ENCODE measurements around the gene DSPP. TPM values are rescaled to one million over a fixed set of nuclear protein-coding genes. Genes with fewer than 3 reads are reported as not detected.
A peak's percentile ranks its signal among the peaks of the same experiment; 100 is the strongest.
"Not testable (repeated sequence)": the region's sequence is repeated elsewhere in the genome, so short reads cannot be mapped to it uniquely, and the experiment has no call there.

DSPP gene
- not detected in 2 replicates for total RNA-seq (2012; rRNA removed)

GRCh38 chr4:87608229-87608628 is at the start of gene DSPP:
Gene DSPP, plus strand, starts transcription at chr4:87608529. Its CDS starts 2,380 bp downstream, at chr4:87610909.
- Histone ChIP-seq H3K9ac (ENCODE audit: low read depth, low read length) (no peak within 1 kb of the TSS), H3K4me3 (ENCODE audit: low read length) (no peak within 1 kb of the TSS), H3K36me3 (ENCODE audit: insufficient read depth, low read length) (no peaks in the 10 kb centered on the region), H3K4me2 (ENCODE audit: low read length) (no peak within 1 kb of the TSS), H3K27me3 (ENCODE audit: control insufficient read depth, insufficient read depth, low read length) (peaks cover 3% of the 10 kb centered on the region), H3K4me1 (ENCODE audit: control insufficient read depth, insufficient read depth, low read length) (no peaks in the 10 kb centered on the region), H3K9me3 (replicated peaks; ENCODE audit: low read length) (no peaks in the 10 kb centered on the region)

DNA sequence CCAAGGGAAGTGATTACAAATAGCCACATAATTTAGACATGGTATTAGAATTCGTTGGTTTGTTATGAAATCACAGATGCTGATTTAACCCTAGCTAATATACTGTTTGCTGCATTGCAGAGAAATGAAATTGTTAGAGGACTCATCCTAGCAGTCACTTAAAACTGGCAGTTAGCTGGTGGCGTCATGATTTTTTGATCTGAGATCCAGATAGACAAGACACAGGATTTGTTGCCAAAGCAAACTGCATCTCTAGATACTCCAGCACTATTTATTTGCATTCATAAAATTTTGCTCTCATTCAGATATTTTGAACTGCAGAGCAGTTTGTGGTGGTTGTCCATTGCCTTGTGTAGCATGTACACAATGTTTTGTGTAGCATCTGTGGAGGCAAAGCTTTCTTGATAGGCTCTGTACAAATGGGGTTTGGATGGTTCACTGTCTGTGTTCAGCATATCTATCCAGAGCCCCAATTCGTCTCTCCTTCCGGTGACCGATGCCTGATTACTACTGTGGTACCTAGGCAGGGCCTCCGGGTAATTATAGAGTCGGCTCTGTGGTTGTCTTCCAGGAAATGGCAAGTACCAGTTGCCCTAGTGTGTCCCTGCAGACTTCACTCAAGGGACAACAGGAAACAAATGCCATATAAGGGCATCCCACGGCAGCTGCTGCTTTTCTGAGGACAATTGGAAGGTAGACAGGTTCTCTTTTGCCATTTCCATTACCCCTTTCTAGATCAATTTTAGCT is 49.1 kb upstream of the DSPP start:
- Histone ChIP-seq H3K27me3 (ENCODE audit: control insufficient read depth, insufficient read depth, low read length) (no peaks in the 10 kb centered on the region), H3K9ac (ENCODE audit: low read depth, low read length) (no peak overlapping the region), H3K4me1 (ENCODE audit: control insufficient read depth, insufficient read depth, low read length) (peaks cover 16% of the 10 kb centered on the region), H3K36me3 (ENCODE audit: insufficient read depth, low read length) (no peaks in the 10 kb centered on the region), H3K9me3 (replicated peaks; ENCODE audit: low read length) (no peaks in the 10 kb centered on the region), H3K4me3 (ENCODE audit: low read length) (no peak overlapping the region), H3K4me2 (ENCODE audit: low read length) (no peak overlapping the region)

DNA sequence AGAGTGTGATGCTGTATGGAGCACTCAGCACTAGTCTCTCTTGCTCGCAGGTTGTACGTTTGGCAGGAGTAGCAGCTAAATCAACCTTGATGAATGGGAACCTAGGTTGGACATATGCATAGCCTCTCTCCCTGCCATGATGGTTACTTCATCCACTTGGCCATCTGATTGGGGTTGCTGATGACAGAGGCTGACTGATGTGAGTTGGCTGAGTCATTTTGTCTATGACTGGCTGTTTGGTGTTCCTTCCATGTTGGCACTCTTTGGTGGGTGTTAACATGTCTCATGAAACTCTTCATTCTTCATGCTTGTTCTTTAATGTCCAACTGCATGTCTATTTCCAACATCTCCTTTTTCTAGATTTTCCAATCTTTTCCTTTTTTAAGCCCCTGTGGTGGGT is 47.5 kb upstream of the DSPP start:
- Histone ChIP-seq H3K27me3 (ENCODE audit: control insufficient read depth, insufficient read depth, low read length) (no peaks in the 10 kb centered on the region), H3K4me2 (ENCODE audit: low read length) (no peak overlapping the region), H3K4me1 (ENCODE audit: control insufficient read depth, insufficient read depth, low read length) (peaks cover 11% of the 10 kb centered on the region), H3K9me3 (replicated peaks; ENCODE audit: low read length) (no peaks in the 10 kb centered on the region), H3K4me3 (ENCODE audit: low read length) (no peak overlapping the region), H3K36me3 (ENCODE audit: insufficient read depth, low read length) (no peaks in the 10 kb centered on the region), H3K9ac (ENCODE audit: low read depth, low read length) (no peak overlapping the region)

DNA sequence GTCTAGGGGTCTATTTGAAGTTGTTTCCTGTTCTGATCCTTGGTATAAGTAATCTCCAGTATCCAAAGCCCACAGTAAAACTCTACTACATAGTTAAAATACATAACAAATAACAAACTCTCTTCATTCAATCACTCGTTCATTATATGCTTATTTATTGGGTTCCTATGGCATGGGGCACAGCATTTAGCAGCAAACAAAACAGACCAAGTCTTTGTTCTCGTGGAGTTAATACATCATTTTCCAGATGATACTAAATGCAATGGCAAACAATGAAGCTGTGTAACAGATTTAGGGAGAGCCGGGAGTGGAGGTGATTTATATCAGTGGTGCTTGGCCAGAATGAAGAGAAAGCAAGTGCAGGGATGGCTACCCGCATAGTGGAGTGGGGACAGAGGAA is 42.6 kb upstream of the DSPP start:
- H3K4me2 ChIP-seq (ENCODE audit: low read length): no peak overlapping the region
- no peaks in the 10 kb centered on the region for H3K36me3 ChIP-seq (ENCODE audit: insufficient read depth, low read length)
- H3K9me3 ChIP-seq (replicated peaks; ENCODE audit: low read length): no peaks in the 10 kb centered on the region
- H3K27me3 ChIP-seq (ENCODE audit: control insufficient read depth, insufficient read depth, low read length): no peaks in the 10 kb centered on the region
- H3K9ac ChIP-seq (ENCODE audit: low read depth, low read length): no peak overlapping the region
- H3K4me3 ChIP-seq (ENCODE audit: low read length): no peak overlapping the region
- no peaks in the 10 kb centered on the region for H3K4me1 ChIP-seq (ENCODE audit: control insufficient read depth, insufficient read depth, low read length)

DNA sequence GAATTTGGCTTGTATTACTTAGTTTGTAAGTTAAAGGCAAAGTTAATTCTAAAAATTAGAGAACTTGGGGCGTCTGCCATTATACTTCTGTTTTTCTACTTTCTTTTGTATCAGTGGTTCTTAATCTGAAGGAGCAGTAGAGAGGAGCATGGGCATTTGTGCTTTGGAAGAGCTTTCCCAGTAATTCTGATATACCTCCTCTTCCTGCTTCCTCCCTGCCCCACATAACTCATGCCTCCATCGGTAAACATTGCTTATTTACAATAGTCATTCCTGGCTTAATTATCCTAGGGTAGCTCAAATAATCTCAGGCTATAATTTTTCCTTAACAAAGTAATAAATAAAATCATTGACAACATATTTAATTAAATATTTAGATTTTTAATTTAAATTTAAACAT is 42.1 kb upstream of the DSPP start:
- Histone ChIP-seq H3K4me2 (ENCODE audit: low read length) (no peak overlapping the region), H3K4me1 (ENCODE audit: control insufficient read depth, insufficient read depth, low read length) (no peaks in the 10 kb centered on the region), H3K4me3 (ENCODE audit: low read length) (no peak overlapping the region), H3K27me3 (ENCODE audit: control insufficient read depth, insufficient read depth, low read length) (no peaks in the 10 kb centered on the region), H3K36me3 (ENCODE audit: insufficient read depth, low read length) (no peaks in the 10 kb centered on the region), H3K9me3 (replicated peaks; ENCODE audit: low read length) (no peaks in the 10 kb centered on the region), H3K9ac (ENCODE audit: low read depth, low read length) (no peak overlapping the region)

GRCh38 chr4:87567191-87567590 is 41.1 kb upstream of the DSPP start:
- Histone ChIP-seq H3K36me3 (ENCODE audit: insufficient read depth, low read length) (no peaks in the 10 kb centered on the region), H3K9ac (ENCODE audit: low read depth, low read length) (no peak overlapping the region), H3K4me3 (ENCODE audit: low read length) (no peak overlapping the region), H3K4me1 (ENCODE audit: control insufficient read depth, insufficient read depth, low read length) (no peaks in the 10 kb centered on the region), H3K4me2 (ENCODE audit: low read length) (peak overlapping the region; percentile 39), H3K9me3 (replicated peaks; ENCODE audit: low read length) (no peaks in the 10 kb centered on the region), H3K27me3 (ENCODE audit: control insufficient read depth, insufficient read depth, low read length) (no peaks in the 10 kb centered on the region)

DNA sequence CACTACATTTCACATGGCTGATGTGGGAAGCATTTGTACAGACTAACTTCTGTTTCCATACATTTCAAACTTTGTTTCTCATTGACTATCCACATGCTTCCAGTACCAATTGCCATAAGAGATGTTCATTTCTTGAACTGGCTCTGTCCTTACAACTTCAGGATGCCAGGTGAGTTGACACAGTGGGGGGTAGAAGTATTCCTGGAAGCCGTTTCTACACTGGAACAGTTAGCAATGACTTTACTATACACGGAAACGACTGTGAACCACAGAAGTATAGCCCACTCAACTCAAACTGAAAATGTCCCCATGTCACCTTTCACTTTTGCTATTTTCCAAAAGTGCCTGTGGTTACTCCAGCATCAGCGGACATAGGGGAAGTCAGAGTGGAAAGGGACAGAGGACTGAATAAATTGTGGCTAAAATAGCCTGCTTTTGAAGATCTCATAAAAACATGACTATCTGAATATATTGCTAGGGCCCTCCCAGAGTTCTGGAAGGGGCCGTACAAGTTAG is 38.0 kb upstream of the DSPP start:
- Histone ChIP-seq H3K4me2 (ENCODE audit: low read length) (no peak overlapping the region), H3K4me1 (ENCODE audit: control insufficient read depth, insufficient read depth, low read length) (no peaks in the 10 kb centered on the region), H3K4me3 (ENCODE audit: low read length) (no peak overlapping the region), H3K36me3 (ENCODE audit: insufficient read depth, low read length) (no peaks in the 10 kb centered on the region), H3K9me3 (replicated peaks; ENCODE audit: low read length) (no peaks in the 10 kb centered on the region), H3K27me3 (ENCODE audit: control insufficient read depth, insufficient read depth, low read length) (no peaks in the 10 kb centered on the region), H3K9ac (ENCODE audit: low read depth, low read length) (no peak overlapping the region)

- H3K9me3 ChIP-seq (replicated peaks; ENCODE audit: low read length); H3K36me3 ChIP-seq (ENCODE audit: insufficient read depth, low read length); H3K4me3 ChIP-seq (ENCODE audit: low read length); H3K9ac ChIP-seq (ENCODE audit: low read depth, low read length); H3K4me2 ChIP-seq (ENCODE audit: low read length); H3K27me3 ChIP-seq (ENCODE audit: control insufficient read depth, insufficient read depth, low read length); H3K4me1 ChIP-seq (ENCODE audit: control insufficient read depth, insufficient read depth, low read length): not testable (repeated sequence)
These were observed 34.0 kb upstream of the DSPP start for GRCh38 chr4:87574376-87574775.

GRCh38 chr4:87574996-87575395 is 33.3 kb upstream of the DSPP start:
- H3K4me3 ChIP-seq (ENCODE audit: low read length): no peak overlapping the region
- no peaks in the 10 kb centered on the region for H3K9me3 ChIP-seq (replicated peaks; ENCODE audit: low read length)
- H3K4me1 ChIP-seq (ENCODE audit: control insufficient read depth, insufficient read depth, low read length): no peaks in the 10 kb centered on the region
- no peaks in the 10 kb centered on the region for H3K36me3 ChIP-seq (ENCODE audit: insufficient read depth, low read length)
- H3K9ac ChIP-seq (ENCODE audit: low read depth, low read length): no peak overlapping the region
- no peak overlapping the region for H3K4me2 ChIP-seq (ENCODE audit: low read length)
- H3K27me3 ChIP-seq (ENCODE audit: control insufficient read depth, insufficient read depth, low read length): no peaks in the 10 kb centered on the region

DNA sequence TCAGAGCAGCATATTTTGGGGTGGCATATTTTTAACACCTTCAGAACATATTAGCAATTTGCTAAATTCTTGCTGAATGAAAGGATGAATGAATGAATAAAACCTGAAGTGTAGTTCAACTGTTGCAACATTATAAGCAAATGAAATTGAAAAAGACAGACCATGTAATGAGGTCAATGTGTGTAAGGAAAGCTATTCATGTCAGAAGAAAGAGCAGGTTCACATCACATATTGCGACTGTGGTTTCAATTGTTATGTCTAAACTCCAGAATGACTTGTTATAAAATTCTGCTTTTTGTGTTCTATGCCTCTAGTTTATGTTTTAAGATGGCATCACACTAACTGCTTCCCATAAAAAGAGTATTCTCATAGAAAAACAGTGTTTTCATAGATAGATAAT is 32.9 kb upstream of the DSPP start:
- Histone ChIP-seq H3K9ac (ENCODE audit: low read depth, low read length) (no peak overlapping the region), H3K36me3 (ENCODE audit: insufficient read depth, low read length) (no peaks in the 10 kb centered on the region), H3K4me2 (ENCODE audit: low read length) (no peak overlapping the region), H3K9me3 (replicated peaks; ENCODE audit: low read length) (no peaks in the 10 kb centered on the region), H3K4me3 (ENCODE audit: low read length) (no peak overlapping the region), H3K4me1 (ENCODE audit: control insufficient read depth, insufficient read depth, low read length) (no peaks in the 10 kb centered on the region), H3K27me3 (ENCODE audit: control insufficient read depth, insufficient read depth, low read length) (no peaks in the 10 kb centered on the region)

GRCh38 chr4:87575983-87576382 is 32.3 kb upstream of the DSPP start:
- Histone ChIP-seq H3K36me3 (ENCODE audit: insufficient read depth, low read length) (no peaks in the 10 kb centered on the region), H3K9me3 (replicated peaks; ENCODE audit: low read length) (no peaks in the 10 kb centered on the region), H3K4me2 (ENCODE audit: low read length) (no peak overlapping the region), H3K4me3 (ENCODE audit: low read length) (no peak overlapping the region), H3K27me3 (ENCODE audit: control insufficient read depth, insufficient read depth, low read length) (no peaks in the 10 kb centered on the region), H3K9ac (ENCODE audit: low read depth, low read length) (no peak overlapping the region), H3K4me1 (ENCODE audit: control insufficient read depth, insufficient read depth, low read length) (no peaks in the 10 kb centered on the region)

GRCh38 chr4:87579478-87579877 is 28.9 kb upstream of the DSPP start:
- Histone ChIP-seq H3K9me3 (replicated peaks; ENCODE audit: low read length) (no peaks in the 10 kb centered on the region), H3K9ac (ENCODE audit: low read depth, low read length) (no peak overlapping the region), H3K4me2 (ENCODE audit: low read length) (no peak overlapping the region), H3K4me1 (ENCODE audit: control insufficient read depth, insufficient read depth, low read length) (no peaks in the 10 kb centered on the region), H3K36me3 (ENCODE audit: insufficient read depth, low read length) (no peaks in the 10 kb centered on the region), H3K27me3 (ENCODE audit: control insufficient read depth, insufficient read depth, low read length) (no peaks in the 10 kb centered on the region), H3K4me3 (ENCODE audit: low read length) (no peak overlapping the region)
